ENCODE measurements around the gene PTPRG. TPM values are rescaled to one million over a fixed set of nuclear protein-coding genes. Genes with fewer than 3 reads are reported as not detected.

The PTPRG gene
- total and polyA plus RNA-seq, 2 donors = 3.9 to 4.1 TPM

DNA sequence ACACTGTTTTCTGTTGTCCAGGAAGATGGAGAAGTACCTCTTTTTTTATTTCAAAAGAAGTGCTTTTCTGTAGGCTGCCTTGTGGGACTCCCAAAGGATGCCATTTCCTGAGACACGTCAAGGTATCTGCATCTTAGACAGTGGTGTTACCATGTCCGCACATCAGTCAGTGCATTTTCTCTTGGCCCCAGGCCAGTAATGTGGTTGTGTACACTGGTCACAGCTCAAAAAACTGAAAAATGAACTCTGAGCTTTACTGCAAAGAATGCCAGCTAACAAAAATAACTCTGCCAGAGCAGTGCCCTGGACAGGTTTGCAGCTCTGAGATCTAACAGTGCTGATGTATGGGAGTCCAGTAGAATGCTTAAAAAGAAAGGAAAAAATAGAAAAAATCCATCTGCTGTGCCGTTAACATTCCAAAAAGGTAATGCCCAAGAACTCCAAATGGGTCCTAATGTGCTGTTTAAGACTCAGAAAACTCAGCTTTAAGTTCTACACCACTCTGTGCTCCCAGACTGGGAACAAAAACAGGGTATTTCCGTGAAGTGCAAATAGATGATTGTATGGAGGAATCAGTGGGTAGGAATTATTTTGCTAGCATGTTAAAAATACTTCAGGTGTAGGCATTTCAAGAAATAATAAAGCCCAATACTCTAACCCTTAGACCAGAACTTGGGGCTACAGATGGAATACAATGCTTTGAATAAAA lies 496.1 kb downstream of the PTPRG start:
- H3K9me3 ChIP-seq (ENCODE audit: control insufficient read depth in 2 of 2, insufficient read depth in 1 of 2, low read length in 1 of 2) = no peaks in the 10 kb centered on the region
- H3K4me1 ChIP-seq (ENCODE audit: control insufficient read depth in 2 of 2, insufficient read depth in 2 of 2, low read length in 2 of 2) = no peaks in the 10 kb centered on the region
- H3K36me3 ChIP-seq (ENCODE audit: control insufficient read depth in 2 of 2, insufficient read depth in 2 of 2, low read length in 1 of 2) = no peaks in the 10 kb centered on the region
- no peak overlapping the region for H3K27ac ChIP-seq (ENCODE audit: low read depth in 1 of 2, low read length in 1 of 2)
- H3K27me3 ChIP-seq (ENCODE audit: control insufficient read depth in 2 of 2, insufficient read depth in 1 of 2, low read length in 1 of 2) = no peaks in the 10 kb centered on the region
- no peak for DNase-seq (ENCODE audit: low read depth in 6 of 9, low spot score in 9 of 9)
- 93% methylated on average over 4 of the region's 4 CpGs for WGBS
- no peak overlapping the region for H3K4me3 ChIP-seq (ENCODE audit: low read length in 2 of 2)

DNA sequence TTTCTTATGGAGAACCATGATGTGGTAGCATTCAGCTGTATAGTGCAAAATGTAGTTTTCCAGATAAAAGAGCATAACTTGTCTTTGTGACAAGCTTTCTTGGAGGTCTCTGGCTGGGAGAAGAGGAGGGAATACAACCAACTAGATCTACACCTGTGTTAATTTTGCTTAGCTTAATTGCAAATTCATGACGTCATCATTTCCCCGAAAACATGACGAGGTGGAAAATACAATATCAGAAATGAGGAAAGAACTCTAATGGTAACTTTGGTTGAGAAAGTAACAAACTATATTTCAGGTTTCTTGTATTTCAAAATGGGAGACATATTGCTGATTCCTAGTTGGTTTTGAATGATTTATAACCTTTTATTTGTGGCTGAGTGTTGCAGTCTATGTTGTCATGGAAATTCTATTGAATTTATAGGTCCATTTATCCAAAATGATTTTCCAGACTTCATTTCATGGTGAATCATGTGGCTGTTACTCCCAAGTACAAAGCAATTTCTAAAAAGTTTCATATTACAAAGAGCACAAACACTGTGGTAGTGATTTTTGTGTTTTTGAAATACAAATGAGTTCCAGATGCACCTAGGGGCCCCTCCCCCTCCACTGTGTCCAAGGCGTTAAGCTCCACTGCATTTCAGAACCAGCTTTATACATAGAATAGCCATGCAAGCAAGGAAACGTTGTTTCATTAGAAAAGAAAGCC lies 504.8 kb downstream of the PTPRG start:
- no peaks in the 10 kb centered on the region for H3K9me3 ChIP-seq (ENCODE audit: control insufficient read depth in 2 of 2, insufficient read depth in 1 of 2, low read length in 1 of 2)
- WGBS = 95% methylated on average over 5 of the region's 5 CpGs

DNA sequence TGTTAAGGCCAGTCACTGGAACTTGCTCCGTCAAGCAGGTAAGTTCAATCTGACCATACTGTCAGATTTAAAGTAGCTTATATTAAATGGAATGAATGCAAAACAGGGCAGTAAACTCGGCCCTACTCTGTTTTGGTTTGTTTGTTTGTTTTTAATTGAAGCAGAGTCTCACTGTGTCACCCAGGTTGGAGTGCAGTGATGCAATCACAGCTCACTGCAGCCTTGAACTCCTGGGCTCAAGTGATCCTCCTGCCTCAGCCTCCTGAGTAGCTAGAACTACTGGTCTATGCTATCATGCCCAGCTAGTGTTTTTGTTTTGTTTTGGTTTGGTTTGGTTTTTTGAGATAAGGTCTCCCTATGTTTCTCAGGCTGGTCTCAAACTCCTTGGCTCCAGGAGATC lies 507.0 kb downstream of the PTPRG start:
- H3K4me3 ChIP-seq (ENCODE audit: low read length in 2 of 2) = no peak overlapping the region
- no peak overlapping the region for H3K27ac ChIP-seq (ENCODE audit: low read depth in 1 of 2, low read length in 1 of 2)
- H3K27me3 ChIP-seq (ENCODE audit: control insufficient read depth in 2 of 2, insufficient read depth in 1 of 2, low read length in 1 of 2) = no peaks in the 10 kb centered on the region
- 86% methylated on average over 2 of the region's 2 CpGs for WGBS
- H3K9me3 ChIP-seq (ENCODE audit: control insufficient read depth in 2 of 2, insufficient read depth in 1 of 2, low read length in 1 of 2) = no peaks in the 10 kb centered on the region
- H3K4me1 ChIP-seq (ENCODE audit: control insufficient read depth in 2 of 2, insufficient read depth in 2 of 2, low read length in 2 of 2) = no peaks in the 10 kb centered on the region
- DNase-seq (ENCODE audit: low read depth in 6 of 9, low spot score in 9 of 9) = no peak
- H3K36me3 ChIP-seq (ENCODE audit: control insufficient read depth in 2 of 2, insufficient read depth in 2 of 2, low read length in 1 of 2) = no peaks in the 10 kb centered on the region

More for the DNA sequence above, 504.8 kb downstream of the PTPRG start:
- Histone ChIP-seq H3K36me3 (ENCODE audit: control insufficient read depth in 2 of 2, insufficient read depth in 2 of 2, low read length in 1 of 2) (no peaks in the 10 kb centered on the region), H3K27ac (ENCODE audit: low read depth in 1 of 2, low read length in 1 of 2) (no peak overlapping the region), H3K4me3 (ENCODE audit: low read length in 2 of 2) (no peak overlapping the region), H3K27me3 (ENCODE audit: control insufficient read depth in 2 of 2, insufficient read depth in 1 of 2, low read length in 1 of 2) (no peaks in the 10 kb centered on the region), H3K4me1 (ENCODE audit: control insufficient read depth in 2 of 2, insufficient read depth in 2 of 2, low read length in 2 of 2) (no peaks in the 10 kb centered on the region)
- no peak for DNase-seq (ENCODE audit: low read depth in 6 of 9, low spot score in 9 of 9)

DNA sequence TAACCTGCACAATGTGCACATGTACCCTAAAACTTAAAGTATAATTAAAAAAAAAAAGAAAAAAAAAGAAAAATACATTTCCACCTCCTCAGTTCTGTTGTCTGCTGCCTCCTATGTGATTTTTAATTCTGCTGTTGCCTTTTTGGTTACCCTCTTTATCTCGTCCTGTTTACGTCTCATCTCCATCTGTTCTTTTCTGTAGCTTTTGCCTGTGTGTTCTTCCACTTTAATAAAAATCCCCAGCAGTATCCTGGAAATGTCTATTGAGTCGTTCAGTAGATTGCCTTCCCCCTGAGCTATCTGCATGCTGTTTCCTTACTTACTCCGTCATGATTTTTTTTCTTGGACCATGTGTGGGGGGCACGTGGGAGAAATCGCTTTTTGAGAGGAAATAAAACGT lies 509.5 kb downstream of the PTPRG start:
- WGBS = 59% methylated on average over 7 of the region's 7 CpGs
- no peaks in the 10 kb centered on the region for H3K9me3 ChIP-seq (ENCODE audit: control insufficient read depth in 2 of 2, insufficient read depth in 1 of 2, low read length in 1 of 2)
- no peak for DNase-seq (ENCODE audit: low read depth in 6 of 9, low spot score in 9 of 9)

DNA sequence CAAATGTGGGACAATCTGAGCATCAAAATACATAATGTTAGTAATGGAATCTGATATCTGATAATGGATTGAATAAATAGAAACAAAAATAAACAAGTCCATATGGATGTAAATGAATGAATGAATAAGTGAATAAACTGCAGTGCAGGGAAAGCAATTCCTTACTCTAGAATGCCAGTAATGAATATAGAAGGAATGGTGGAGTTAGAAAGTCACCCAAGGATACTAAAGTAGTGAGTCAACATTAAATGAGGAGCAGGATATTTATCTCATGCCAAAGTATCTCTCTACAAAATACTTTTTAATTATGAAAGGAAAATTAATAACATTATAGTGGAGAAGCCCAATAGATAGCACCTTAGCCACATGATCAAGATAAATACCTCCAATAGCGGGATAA lies 511.7 kb downstream of the PTPRG start:
- WGBS = 99% methylated on average over 1 of the region's 1 CpG
- no peak overlapping the region for H3K27ac ChIP-seq (ENCODE audit: low read depth in 1 of 2, low read length in 1 of 2)
- H3K36me3 ChIP-seq (ENCODE audit: control insufficient read depth in 2 of 2, insufficient read depth in 2 of 2, low read length in 1 of 2) = no peaks in the 10 kb centered on the region
- H3K4me3 ChIP-seq (ENCODE audit: low read length in 2 of 2) = no peak overlapping the region
- H3K9me3 ChIP-seq (ENCODE audit: control insufficient read depth in 2 of 2, insufficient read depth in 1 of 2, low read length in 1 of 2) = no peaks in the 10 kb centered on the region
- no peaks in the 10 kb centered on the region for H3K27me3 ChIP-seq (ENCODE audit: control insufficient read depth in 2 of 2, insufficient read depth in 1 of 2, low read length in 1 of 2)
- DNase-seq (ENCODE audit: low read depth in 6 of 9, low spot score in 9 of 9) = no peak
- no peaks in the 10 kb centered on the region for H3K4me1 ChIP-seq (ENCODE audit: control insufficient read depth in 2 of 2, insufficient read depth in 2 of 2, low read length in 2 of 2)

More for the DNA sequence above, 509.5 kb downstream of the PTPRG start:
- H3K4me1 ChIP-seq (ENCODE audit: control insufficient read depth in 2 of 2, insufficient read depth in 2 of 2, low read length in 2 of 2) = no peaks in the 10 kb centered on the region
- no peaks in the 10 kb centered on the region for H3K27me3 ChIP-seq (ENCODE audit: control insufficient read depth in 2 of 2, insufficient read depth in 1 of 2, low read length in 1 of 2)
- H3K27ac ChIP-seq (ENCODE audit: low read depth in 1 of 2, low read length in 1 of 2) = no peak overlapping the region
- no peak overlapping the region for H3K4me3 ChIP-seq (ENCODE audit: low read length in 2 of 2)
- H3K36me3 ChIP-seq (ENCODE audit: control insufficient read depth in 2 of 2, insufficient read depth in 2 of 2, low read length in 1 of 2) = no peaks in the 10 kb centered on the region

DNA sequence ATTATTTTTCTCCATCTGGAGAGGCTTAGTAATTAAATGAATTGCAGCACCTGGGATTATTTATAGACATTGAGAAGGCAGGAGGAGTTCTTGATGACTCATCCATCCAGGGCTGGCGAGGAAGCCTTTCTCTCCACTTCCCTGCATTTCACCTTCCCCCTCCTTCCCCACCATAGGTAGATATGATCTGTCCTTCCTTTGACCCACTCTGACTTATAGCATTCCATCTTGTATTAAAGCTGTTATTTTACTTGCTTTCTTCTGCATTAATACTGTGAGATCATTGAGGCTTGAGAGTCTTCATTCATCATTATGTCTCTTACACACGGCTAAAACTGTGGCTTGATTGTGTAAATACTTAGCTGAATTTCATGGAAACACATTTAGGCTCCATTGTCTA lies 523.2 kb downstream of the PTPRG start:
- WGBS = 89% methylated on average over 2 of the region's 2 CpGs
- Histone ChIP-seq H3K9me3 (ENCODE audit: control insufficient read depth in 2 of 2, insufficient read depth in 1 of 2, low read length in 1 of 2) (no peaks in the 10 kb centered on the region), H3K36me3 (ENCODE audit: control insufficient read depth in 2 of 2, insufficient read depth in 2 of 2, low read length in 1 of 2) (no peaks in the 10 kb centered on the region), H3K4me3 (ENCODE audit: low read length in 2 of 2) (no peak overlapping the region), H3K27ac (ENCODE audit: low read depth in 1 of 2, low read length in 1 of 2) (no peak overlapping the region), H3K27me3 (ENCODE audit: control insufficient read depth in 2 of 2, insufficient read depth in 1 of 2, low read length in 1 of 2) (peaks cover 0 to 2% of the 10 kb centered on the region in 2 donors), H3K4me1 (ENCODE audit: control insufficient read depth in 2 of 2, insufficient read depth in 2 of 2, low read length in 2 of 2) (no peaks in the 10 kb centered on the region)
- no peak for DNase-seq (ENCODE audit: low read depth in 6 of 9, low spot score in 9 of 9)

DNA sequence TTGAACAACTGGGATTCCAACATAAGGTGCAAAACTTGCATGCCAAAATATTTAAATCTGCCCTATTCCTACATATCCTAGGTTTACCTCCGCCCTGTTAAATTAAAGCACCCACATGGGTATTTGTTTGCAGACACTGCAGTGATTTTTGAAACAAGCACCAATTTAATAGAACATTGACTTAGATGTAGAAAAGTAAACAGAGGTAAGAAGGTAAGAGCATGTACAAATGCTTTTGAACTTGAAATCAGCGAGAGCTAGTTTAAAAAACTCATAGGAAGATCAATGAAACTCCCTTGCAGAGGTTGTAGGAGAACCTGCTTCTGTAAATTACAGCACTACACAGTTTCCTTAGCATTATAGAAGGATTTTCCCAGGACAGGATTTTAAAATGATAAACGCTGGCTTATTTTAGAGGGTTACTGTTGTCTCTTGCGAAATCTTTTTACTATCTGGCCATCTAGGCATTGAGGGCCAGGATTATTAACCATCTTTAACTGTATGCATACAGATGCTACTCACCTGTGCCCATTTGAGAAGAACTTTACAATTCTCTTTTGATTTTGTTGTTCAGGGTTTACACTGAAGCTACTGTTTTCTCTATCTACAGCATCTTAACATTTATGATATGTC lies 527.2 kb downstream of the PTPRG start:
- WGBS = 82% methylated on average over 4 of the region's 4 CpGs
- no peaks in the 10 kb centered on the region for H3K4me1 ChIP-seq (ENCODE audit: control insufficient read depth in 2 of 2, insufficient read depth in 2 of 2, low read length in 2 of 2)
- no peak overlapping the region for H3K4me3 ChIP-seq (ENCODE audit: low read length in 2 of 2)
- H3K27ac ChIP-seq (ENCODE audit: low read depth in 1 of 2, low read length in 1 of 2) = no peak overlapping the region
- H3K27me3 ChIP-seq (ENCODE audit: control insufficient read depth in 2 of 2, insufficient read depth in 1 of 2, low read length in 1 of 2) = peaks cover 0 to 2% of the 10 kb centered on the region in 2 donors
- H3K9me3 ChIP-seq (ENCODE audit: control insufficient read depth in 2 of 2, insufficient read depth in 1 of 2, low read length in 1 of 2) = no peaks in the 10 kb centered on the region
- H3K36me3 ChIP-seq (ENCODE audit: control insufficient read depth in 2 of 2, insufficient read depth in 2 of 2, low read length in 1 of 2) = no peaks in the 10 kb centered on the region
- no peak for DNase-seq (ENCODE audit: low read depth in 6 of 9, low spot score in 9 of 9)

DNA sequence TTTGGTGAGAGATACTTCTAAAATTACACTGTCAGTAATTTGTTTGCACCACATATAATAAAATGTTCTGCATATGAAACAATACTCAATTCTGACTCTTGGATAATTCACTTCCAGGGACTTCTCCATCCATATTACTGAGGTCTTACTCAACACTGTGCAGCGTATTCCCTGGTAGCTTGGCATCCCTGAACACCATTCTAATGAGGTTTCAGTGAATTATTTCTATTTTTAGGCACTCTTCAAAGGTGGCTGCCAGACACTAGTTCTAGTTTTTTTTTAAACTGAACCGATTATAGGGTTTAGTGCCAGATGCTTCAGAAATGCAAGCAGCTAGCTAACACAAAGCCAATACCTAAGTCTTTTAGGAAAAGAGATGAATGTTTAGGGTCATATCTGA lies 528.7 kb downstream of the PTPRG start:
- DNase-seq (ENCODE audit: low read depth in 6 of 9, low spot score in 9 of 9) = no peak
- WGBS = 91% methylated on average over 2 of the region's 2 CpGs
- Histone ChIP-seq H3K4me3 (ENCODE audit: low read length in 2 of 2) (no peak overlapping the region), H3K36me3 (ENCODE audit: control insufficient read depth in 2 of 2, insufficient read depth in 2 of 2, low read length in 1 of 2) (no peaks in the 10 kb centered on the region), H3K4me1 (ENCODE audit: control insufficient read depth in 2 of 2, insufficient read depth in 2 of 2, low read length in 2 of 2) (no peaks in the 10 kb centered on the region), H3K9me3 (ENCODE audit: control insufficient read depth in 2 of 2, insufficient read depth in 1 of 2, low read length in 1 of 2) (no peaks in the 10 kb centered on the region), H3K27ac (ENCODE audit: low read depth in 1 of 2, low read length in 1 of 2) (no peak overlapping the region), H3K27me3 (ENCODE audit: control insufficient read depth in 2 of 2, insufficient read depth in 1 of 2, low read length in 1 of 2) (no peaks in the 10 kb centered on the region)

DNA sequence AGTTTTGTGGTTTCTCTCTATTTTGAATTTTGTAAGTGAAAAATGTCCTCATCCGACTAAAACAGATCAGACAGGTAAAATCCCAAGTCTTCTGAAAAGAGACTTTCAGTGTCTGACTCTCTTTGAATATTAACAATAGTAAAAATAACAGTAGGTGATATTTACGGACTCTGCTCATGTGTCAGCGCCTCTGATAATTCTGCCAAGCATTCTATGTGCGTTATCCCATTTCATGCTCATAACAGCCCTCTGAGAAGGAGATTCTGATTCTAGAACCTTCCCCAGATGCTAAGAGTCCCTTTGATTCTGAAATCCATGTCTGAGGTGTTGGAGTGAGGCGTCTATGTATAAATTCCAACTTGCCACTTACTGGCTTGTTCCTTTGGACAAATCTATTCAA lies 529.1 kb downstream of the PTPRG start:
- Histone ChIP-seq H3K4me1 (ENCODE audit: control insufficient read depth in 2 of 2, insufficient read depth in 2 of 2, low read length in 2 of 2) (no peaks in the 10 kb centered on the region), H3K4me3 (ENCODE audit: low read length in 2 of 2) (no peak overlapping the region), H3K27me3 (ENCODE audit: control insufficient read depth in 2 of 2, insufficient read depth in 1 of 2, low read length in 1 of 2) (no peaks in the 10 kb centered on the region), H3K27ac (ENCODE audit: low read depth in 1 of 2, low read length in 1 of 2) (no peak overlapping the region), H3K9me3 (ENCODE audit: control insufficient read depth in 2 of 2, insufficient read depth in 1 of 2, low read length in 1 of 2) (no peaks in the 10 kb centered on the region), H3K36me3 (ENCODE audit: control insufficient read depth in 2 of 2, insufficient read depth in 2 of 2, low read length in 1 of 2) (no peaks in the 10 kb centered on the region)
- 95% methylated on average over 5 of the region's 5 CpGs for WGBS
- no peak for DNase-seq (ENCODE audit: low read depth in 6 of 9, low spot score in 9 of 9)
